H9 (cell line): ENCODE data around the gene ABHD3. TPM values are rescaled to one million over a fixed set of nuclear protein-coding genes. Genes with fewer than 3 reads are reported as not detected.

Experiments
- DNase-seq: peaks from one replicate; pipeline ENCODE4 v3.0.0-alpha.2; 2017
- H2AFZ ChIP-seq: one replicate; pipeline ENCODE4 v1.6.1; 2013; ENCODE audit warnings: mild to moderate bottlenecking, low read length, control low read depth, moderate library complexity
- H2AK5ac ChIP-seq: 2 replicates; pipeline ENCODE4 v1.6.1; 2013; ENCODE audit warnings: low read length, control low read depth, mixed read lengths; ENCODE audit not compliant: insufficient read length
- H2BK120ac ChIP-seq: one replicate; pipeline ENCODE4 v1.6.1; 2013; ENCODE audit warnings: low read depth, mild to moderate bottlenecking, low read length, control low read depth, inconsistent platforms; ENCODE audit not compliant: poor library complexity, severe bottlenecking
- H2BK12ac ChIP-seq: 2 replicates; pipeline ENCODE4 v1.6.1; 2013; ENCODE audit warnings: low read length, control low read depth, mixed read lengths, low read depth; ENCODE audit not compliant: insufficient read length
- H2BK15ac ChIP-seq: 2 replicates; pipeline ENCODE4 v1.6.1; 2013; ENCODE audit warnings: low read depth, low read length, control low read depth
- H2BK20ac ChIP-seq: one replicate; pipeline ENCODE4 v1.6.1; 2013; ENCODE audit warnings: low read depth, mild to moderate bottlenecking, low read length, control low read depth, inconsistent platforms; ENCODE audit not compliant: poor library complexity, severe bottlenecking
- H2BK5ac ChIP-seq: 2 replicates; pipeline ENCODE4 v1.6.1; 2013; ENCODE audit warnings: low read length, control low read depth, mixed read lengths; ENCODE audit not compliant: insufficient read length
- H3K14ac ChIP-seq: 2 replicates; pipeline ENCODE4 v1.6.1; 2013; ENCODE audit warnings: low read length, control low read depth; ENCODE audit not compliant: insufficient read depth
- H3K18ac ChIP-seq: 2 replicates; pipeline ENCODE4 v1.6.1; 2013; ENCODE audit warnings: low read depth, mild to moderate bottlenecking, mixed read lengths, low read length, control low read depth; ENCODE audit not compliant: insufficient read length
- H3K23ac ChIP-seq: 2 replicates; pipeline ENCODE4 v1.6.1; 2013; ENCODE audit warnings: low read length, control low read depth, mixed read lengths, low read depth; ENCODE audit not compliant: insufficient read length
- H3K23me2 ChIP-seq: 2 replicates; pipeline ENCODE4 v1.6.1; 2013; ENCODE audit warnings: low read depth, mild to moderate bottlenecking, mixed read lengths, low read length, control low read depth; ENCODE audit not compliant: insufficient read length, poor library complexity, severe bottlenecking
- H3K27ac ChIP-seq: 2 replicates; pipeline ENCODE4 v1.5.1; 2013; ENCODE audit warnings: low read length, control low read depth, mixed read lengths, low read depth; ENCODE audit not compliant: insufficient read length
- H3K27me3 ChIP-seq: 2 replicates; pipeline ENCODE4 v1.6.1; 2013; ENCODE audit warnings: low read length, control low read depth, inconsistent platforms; ENCODE audit not compliant: insufficient read depth
- H3K4ac ChIP-seq: 2 replicates; pipeline ENCODE4 v1.6.1; 2013; ENCODE audit warnings: low read depth, mild to moderate bottlenecking, control low read depth, inconsistent platforms, low read length, moderate library complexity
- H3K4me1 ChIP-seq: 2 replicates; pipeline ENCODE4 v1.6.1; 2013; ENCODE audit warnings: low read length, control low read depth, inconsistent platforms; ENCODE audit not compliant: insufficient read depth
- H3K4me2 ChIP-seq: 2 replicates; pipeline ENCODE4 v1.6.1; 2013; ENCODE audit warnings: low read length, control low read depth, mixed read lengths; ENCODE audit not compliant: insufficient read length, insufficient read depth
- H3K56ac ChIP-seq: 2 replicates; pipeline ENCODE4 v1.6.1; 2013; ENCODE audit warnings: low read depth, mild to moderate bottlenecking, mixed read lengths, low read length, control low read depth; ENCODE audit not compliant: insufficient read length
- H3K79me1 ChIP-seq: 2 replicates; pipeline ENCODE4 v1.6.1; 2013; ENCODE audit warnings: low read depth, mild to moderate bottlenecking, moderate library complexity, low read length, control low read depth, inconsistent platforms; ENCODE audit not compliant: insufficient read depth, poor library complexity, severe bottlenecking
- H3K79me2 ChIP-seq: 2 replicates; pipeline ENCODE4 v1.6.1; 2013; ENCODE audit warnings: low read length, control low read depth, inconsistent platforms; ENCODE audit not compliant: insufficient read depth
- H3K9ac ChIP-seq: 2 replicates; pipeline ENCODE4 v1.6.1; 2013; ENCODE audit warnings: low read length, control low read depth, mixed read lengths; ENCODE audit not compliant: insufficient read length; ENCODE audit errors: extremely low read depth
- H3K9me3 ChIP-seq: one replicate; pipeline ENCODE4 v1.6.1; 2013; ENCODE audit warnings: low read depth, low read length, inconsistent platforms; ENCODE audit not compliant: control insufficient read depth
- H3T11ph ChIP-seq: one replicate; pipeline ENCODE4 v1.6.1; 2013; ENCODE audit warnings: mild to moderate bottlenecking, low read length, control low read depth, inconsistent platforms
- H4K20me1 ChIP-seq: one replicate; pipeline ENCODE4 v1.6.1; 2013; ENCODE audit not compliant: control insufficient read depth, insufficient read length, insufficient read depth
- H4K5ac ChIP-seq: 2 replicates; pipeline ENCODE4 v1.6.1; 2013; ENCODE audit warnings: low read depth, mild to moderate bottlenecking, mixed read lengths, low read length, control low read depth; ENCODE audit not compliant: insufficient read length
- H4K8ac ChIP-seq: replicated peaks from 2 replicates; pipeline ENCODE4 v1.6.1; 2013; ENCODE audit warnings: low read length, control low read depth, mixed read lengths, low read depth; ENCODE audit not compliant: insufficient read length
- H4K91ac ChIP-seq: 2 replicates; pipeline ENCODE4 v1.6.1; 2013; ENCODE audit warnings: low read depth, mild to moderate bottlenecking, moderate library complexity, mixed read lengths, low read length, control low read depth; ENCODE audit not compliant: insufficient read length
- H3K27ac Mint-ChIP-seq, 3 experiments: 2 replicates in 2 of 3; 3 replicates in 1 of 3; pipeline ENCODE4 v1.8.0; 2020 to 2021; ENCODE audit warnings: mixed read lengths in 3 of 3, mild to moderate bottlenecking in 1 of 3, moderate library complexity in 1 of 3
- H3K27me3 Mint-ChIP-seq: 2 replicates; pipeline ENCODE4 v1.8.0; 2021; ENCODE audit warnings: low read depth, mild to moderate bottlenecking, moderate library complexity, mixed read lengths
- H3K36me3 Mint-ChIP-seq, 3 experiments: 2 replicates in 2 of 3; 3 replicates in 1 of 3; pipeline ENCODE4 v1.8.0; 2020 to 2021; ENCODE audit warnings: low read depth in 3 of 3, mixed read lengths in 3 of 3; ENCODE audit not compliant: insufficient read depth in 1 of 3
- H3K4me1 Mint-ChIP-seq, 2 experiments: 2 replicates each; pipeline ENCODE4 v1.8.0; 2020; ENCODE audit warnings: mixed read lengths in 2 of 2
- H3K4me3 Mint-ChIP-seq, 2 experiments: 2 replicates in 1 of 2; 3 replicates in 1 of 2; pipeline ENCODE4 v1.8.0; 2020 to 2021; ENCODE audit warnings: mild to moderate bottlenecking in 2 of 2, mixed read lengths in 2 of 2, moderate library complexity in 1 of 2
- H3K9me3 Mint-ChIP-seq, 2 experiments: 2 replicates in 1 of 2; 3 replicates in 1 of 2; pipeline ENCODE4 v1.8.0; 2020; ENCODE audit warnings: mild to moderate bottlenecking in 2 of 2, mixed read lengths in 2 of 2, moderate library complexity in 1 of 2
- CTCF ChIP-seq: fragments of 200-600 bp; sonication (generic); conservative IDR thresholded peaks from 3 replicates; pipeline ENCODE4 v1.8.0; 2021; ENCODE audit warnings: antibody characterized with exemption, mild to moderate bottlenecking
- WGBS: extraction: QIAGEN DNeasy Blood & Tissue Kit; methylation state at CpG from one replicate; pipeline ENCODE4 v1.1.7; 2013; ENCODE audit warnings: missing lambda C conversion rate, low lambda C conversion rate, mixed read lengths; ENCODE audit not compliant: insufficient read length; ENCODE audit errors: extremely low coverage; 5-methylcytosine and 5-hydroxymethylcytosine counted together
- total RNA-seq: library from RNA; stranded (reverse); gene quantifications from 2 replicates; pipeline ENCODE4 v1.2.1, GENCODE V29; 2021

ABHD3 gene
- total RNA-seq, 1 experiment from 2014 or later, result 12.0 TPM

- H2BK20ac ChIP-seq, result no peak overlapping the region
- H3K27ac ChIP-seq, result no peak overlapping the region
- no peak overlapping the region for H3K4ac ChIP-seq
- H2BK15ac ChIP-seq, result no peak overlapping the region
- no peak overlapping the region for H4K5ac ChIP-seq
- H3K4me3 Mint-ChIP-seq, result no peak overlapping the region
- H3K79me1 ChIP-seq, result peaks cover 3% of the 10 kb centered on the region
- no peak overlapping the region for H3K9ac ChIP-seq
- H3K4me2 ChIP-seq, result no peak overlapping the region
- no peak overlapping the region for H3K56ac ChIP-seq
- no peak overlapping the region for H2BK5ac ChIP-seq
- no peak overlapping the region for H2AFZ ChIP-seq
- no peaks in the 10 kb centered on the region for H3K9me3 Mint-ChIP-seq
- no peaks in the 10 kb centered on the region for H3K9me3 ChIP-seq
- H2BK120ac ChIP-seq, result no peak overlapping the region
- no peak overlapping the region for H3K18ac ChIP-seq
- no peaks in the 10 kb centered on the region for H4K20me1 ChIP-seq
- H3K36me3 Mint-ChIP-seq, result peaks cover 38 to 73% (median 57%) of the 10 kb centered on the region in 3 experiments; a peak in 6 of 7 replicates
- H2AK5ac ChIP-seq, result no peak overlapping the region
- no peak overlapping the region for H2BK12ac ChIP-seq
- no peak overlapping the region for H3K27ac Mint-ChIP-seq
- H3T11ph ChIP-seq, result no peak overlapping the region
- H4K8ac ChIP-seq, result no peak overlapping the region
- no peak for DNase-seq
- no peak overlapping the region for H4K91ac ChIP-seq
- WGBS, result no CpG with 5 or more reads among the region's 1 CpG
- no peak for TF ChIP-seq CTCF
- H3K27me3 Mint-ChIP-seq, result no peaks in the 10 kb centered on the region
- H3K23ac ChIP-seq, result no peak overlapping the region
- no peak overlapping the region for H3K14ac ChIP-seq
- H3K27me3 ChIP-seq, result no peaks in the 10 kb centered on the region
- no peaks in the 10 kb centered on the region for H3K23me2 ChIP-seq
- no peaks in the 10 kb centered on the region for H3K79me2 ChIP-seq
- H3K4me1 Mint-ChIP-seq, result no peaks in the 10 kb centered on the region
- H3K4me1 ChIP-seq, result no peaks in the 10 kb centered on the region
These were observed 72.2 kb downstream of the ABHD3 start for GRCh38 chr18:21632393-21632792.
